ENCODE results near the gene GPR82.
"Not testable (repeated sequence)": the region's sequence is repeated elsewhere in the genome, so short reads cannot be mapped to it uniquely, and the experiment has no call there.

Gene GPR82

DNA sequence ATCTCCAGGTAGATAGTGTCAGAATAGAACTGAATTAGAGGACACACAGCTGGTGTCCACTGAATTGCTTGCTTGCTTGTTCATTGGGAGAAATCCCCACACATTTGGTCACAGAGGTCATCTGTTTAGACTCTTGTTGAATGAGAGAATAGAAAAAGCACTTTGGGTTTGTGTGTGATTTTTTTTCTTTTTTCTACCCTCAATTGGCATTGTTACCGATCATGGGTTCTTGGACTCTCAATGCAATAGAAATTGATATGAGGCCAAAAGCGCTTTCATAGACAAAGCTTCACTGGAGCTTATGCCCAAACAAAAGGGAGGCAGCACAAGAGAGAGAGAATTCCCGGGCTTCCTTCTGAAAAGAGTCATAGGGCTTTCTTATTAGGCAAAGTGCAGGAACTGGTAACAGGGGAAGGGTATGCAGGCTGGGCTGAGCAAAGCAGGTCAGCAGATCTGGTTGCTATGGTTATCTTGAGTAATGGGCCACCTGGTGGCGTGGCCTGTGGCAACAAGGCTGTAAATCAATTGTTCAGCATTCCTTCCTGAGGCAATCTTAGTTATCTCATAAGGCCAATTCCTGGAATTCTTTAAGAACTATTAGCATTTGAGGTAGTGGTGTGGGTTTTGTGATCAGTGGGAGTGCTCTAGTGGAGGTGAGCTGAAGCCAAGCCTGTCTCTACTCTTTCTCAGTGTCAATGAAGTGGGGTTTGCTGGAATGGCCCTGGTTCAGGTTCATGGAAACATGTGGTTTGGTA, 5.3 kb upstream of the GPR82 start:
- in situ Hi-C loops (cut with MboI; ENCODE audit: low sequenced_read_pairs) = no loop called here

DNA sequence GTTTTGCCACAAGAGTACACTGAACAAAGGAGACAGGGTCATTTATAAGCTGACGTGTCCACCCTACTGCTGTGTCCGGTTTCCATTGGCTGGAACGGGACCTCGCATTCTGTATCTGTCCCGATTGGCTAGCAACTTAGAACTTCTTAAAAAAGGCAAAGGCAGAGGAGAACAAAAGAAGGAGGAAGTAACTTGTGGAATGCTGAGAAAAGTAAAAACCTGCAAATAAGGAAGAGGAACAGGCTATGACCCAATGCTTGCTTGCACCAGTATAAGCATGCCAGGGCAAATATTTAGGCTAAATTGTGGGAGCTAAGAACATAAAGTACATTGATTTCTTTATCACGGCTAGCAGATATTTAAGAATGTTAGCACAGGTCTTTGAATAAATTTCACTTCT, 4.4 kb upstream of the GPR82 start:
- in situ Hi-C loops (cut with MboI; ENCODE audit: low sequenced_read_pairs) = not testable (repeated sequence)

DNA sequence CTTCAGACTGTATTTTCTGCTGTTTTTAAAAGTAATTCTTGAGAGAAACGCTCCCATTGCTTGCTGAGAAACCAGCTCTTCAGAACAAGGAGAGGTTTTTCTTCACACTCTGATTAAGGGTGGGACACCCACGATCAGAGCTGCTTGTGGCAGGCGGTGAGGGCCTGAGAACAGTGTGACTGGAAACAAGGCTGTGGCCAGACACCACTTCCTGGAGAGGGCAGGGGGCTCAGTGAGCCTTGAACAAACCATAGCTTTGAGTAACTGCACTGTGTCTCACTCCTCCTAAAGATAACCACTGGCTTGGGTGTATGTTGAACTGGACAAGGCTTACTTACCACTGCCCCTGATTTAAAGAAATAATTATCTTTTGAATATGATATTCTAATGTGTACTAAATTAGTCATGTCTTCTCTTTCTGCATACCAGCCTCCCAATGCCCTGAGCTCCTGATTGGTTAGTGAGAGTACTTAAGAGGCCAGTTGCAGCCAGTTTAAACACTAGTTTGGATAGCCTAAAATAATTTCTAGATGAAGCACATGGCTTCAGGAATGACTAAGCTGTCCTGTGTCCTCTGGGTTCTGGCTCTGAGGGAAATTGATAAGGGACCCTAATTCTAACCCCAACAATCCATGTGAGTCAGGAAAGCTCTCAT, 3.7 kb upstream of the GPR82 start:
- in situ Hi-C loops (cut with MboI; ENCODE audit: low sequenced_read_pairs) = no loop called here

DNA sequence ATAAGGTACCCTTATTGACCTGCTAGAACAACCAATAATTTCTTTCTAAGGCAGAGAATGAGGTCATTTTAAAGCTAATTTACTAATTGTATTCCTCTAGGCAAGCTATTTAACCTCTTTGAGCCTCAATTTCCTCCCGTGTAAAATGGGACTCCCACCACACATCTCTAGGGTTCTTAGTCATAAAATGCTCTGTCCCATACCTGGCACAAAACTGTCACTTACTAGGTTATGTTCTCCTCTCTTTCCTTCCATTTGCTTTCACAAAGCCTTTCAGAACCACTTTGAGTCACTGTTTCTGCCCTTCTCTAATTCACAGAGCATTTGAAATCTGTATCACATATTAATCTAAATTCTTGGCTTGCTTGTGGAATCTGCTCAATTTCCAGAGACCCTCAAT, 2.4 kb upstream of the GPR82 start:
- in situ Hi-C loops (cut with MboI; ENCODE audit: low sequenced_read_pairs) = no loop called here

DNA sequence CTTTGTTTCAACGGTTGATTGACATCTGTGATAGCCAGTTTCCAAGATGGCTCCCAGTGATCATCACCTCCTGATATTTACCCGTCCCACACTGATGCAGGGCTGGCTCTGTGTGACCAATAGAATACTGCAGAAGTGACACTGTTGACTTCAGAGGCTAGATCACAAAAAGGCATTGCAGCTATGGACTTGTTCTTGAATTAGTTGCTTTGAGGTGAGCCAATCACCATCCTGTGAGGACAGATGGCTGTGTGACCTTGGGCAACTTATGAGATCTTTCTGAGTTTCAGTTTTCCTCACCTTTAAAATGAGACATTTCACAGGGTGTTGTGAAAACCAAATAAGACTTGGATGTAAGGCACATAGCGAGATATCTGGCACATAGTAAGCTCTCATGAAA, 1.8 kb upstream of the GPR82 start:
- in situ Hi-C loops (cut with MboI; ENCODE audit: low sequenced_read_pairs) = no loop called here

DNA sequence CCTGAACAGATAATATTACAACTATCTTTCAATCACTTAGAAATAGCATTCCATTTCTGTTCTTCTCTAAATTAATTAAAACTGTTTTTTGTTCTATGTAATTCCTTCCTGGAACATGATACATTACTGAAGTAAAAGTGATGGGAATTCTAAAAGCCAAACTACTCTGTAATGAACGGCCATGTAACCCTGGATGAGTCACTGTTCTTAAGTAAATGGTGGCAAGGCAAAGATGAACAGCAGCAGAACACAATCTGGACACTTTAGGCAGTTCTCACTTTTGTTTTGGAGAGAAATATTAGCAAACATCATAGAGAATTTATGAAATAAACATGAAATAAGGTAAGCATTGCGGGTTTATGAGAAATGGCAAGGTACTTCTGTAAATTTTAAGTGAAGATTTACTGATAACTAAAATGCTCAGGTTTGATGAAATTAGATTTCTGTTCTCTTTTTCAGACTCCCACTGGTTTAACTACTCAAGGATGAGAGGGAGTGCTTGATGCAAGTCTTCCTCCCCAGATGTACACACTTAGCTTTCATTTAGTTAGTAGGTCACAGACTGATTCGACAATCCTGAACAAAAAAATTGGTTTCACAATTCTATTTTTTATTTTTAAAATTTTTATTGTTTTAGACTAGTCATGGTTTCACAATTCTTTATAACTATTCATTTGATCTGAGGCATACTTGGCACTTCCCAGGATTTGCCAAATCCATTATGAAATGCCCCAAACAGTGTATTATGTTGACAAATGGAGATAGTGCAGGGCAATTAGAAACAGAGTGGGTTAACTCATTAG, 964 bp upstream of the GPR82 start:
- in situ Hi-C loops (cut with MboI; ENCODE audit: low sequenced_read_pairs) = no loop called here

DNA sequence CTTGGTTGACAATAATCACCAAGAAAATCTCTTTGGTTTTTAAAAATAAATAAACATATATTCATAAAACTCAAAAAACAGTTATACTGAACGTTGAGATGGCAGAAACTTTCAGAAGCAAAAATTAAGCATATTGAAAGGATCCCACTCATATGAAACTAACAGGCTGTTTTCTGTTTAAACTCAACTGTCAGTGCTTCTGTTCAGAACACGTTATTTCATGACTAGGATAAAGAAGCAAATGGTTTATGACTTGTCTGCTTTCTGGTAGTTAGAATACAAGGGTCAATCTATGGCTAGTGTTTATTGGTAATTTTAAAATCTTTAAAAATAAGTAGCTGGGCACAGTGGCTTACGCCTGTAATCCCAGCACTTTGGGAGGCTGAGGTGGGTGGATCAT, 4.1 kb downstream of the GPR82 start:
- in situ Hi-C loops (cut with MboI; ENCODE audit: low sequenced_read_pairs) = no loop called here

DNA sequence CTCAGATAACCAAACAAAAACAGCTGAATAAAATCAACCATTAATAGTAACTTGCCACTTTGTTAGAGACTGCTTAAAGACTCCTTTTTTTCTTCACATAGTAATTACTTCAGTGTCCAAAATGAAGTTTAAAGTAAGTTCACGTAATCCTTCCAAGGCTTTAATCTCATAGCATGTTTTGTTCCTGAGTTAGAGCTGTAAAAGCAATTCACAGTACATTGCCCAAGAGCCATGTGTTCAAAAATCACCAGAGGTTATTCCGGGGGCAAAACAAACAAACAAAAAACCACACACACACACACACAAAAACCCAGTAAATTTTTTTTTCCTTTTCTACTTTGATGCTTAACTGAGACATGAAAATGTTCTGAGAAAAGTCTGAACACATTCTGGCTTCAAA, 6.1 kb downstream of the GPR82 start:
- in situ Hi-C loops (cut with MboI; ENCODE audit: low sequenced_read_pairs) = no loop called here

DNA sequence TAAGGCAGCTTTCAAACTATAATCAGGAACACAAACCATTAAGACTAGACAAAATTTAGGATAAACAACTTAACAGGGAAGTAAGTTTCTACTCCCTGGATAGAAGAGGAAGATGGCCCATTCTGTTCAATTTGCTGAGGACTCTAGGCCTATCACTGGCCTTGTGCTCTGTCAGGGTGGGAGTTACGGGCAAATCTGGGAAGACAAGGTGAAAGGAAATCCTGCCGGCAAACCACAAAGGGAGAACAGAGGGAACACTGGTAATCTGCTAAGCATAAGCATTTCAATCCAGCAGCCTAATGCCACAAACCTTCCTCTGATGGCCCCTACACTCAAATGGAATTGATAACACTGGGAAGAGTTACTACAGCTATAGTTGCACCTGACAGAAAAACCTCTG, 8.3 kb downstream of the GPR82 start:
- in situ Hi-C loops (cut with MboI; ENCODE audit: low sequenced_read_pairs) = no loop called here

DNA sequence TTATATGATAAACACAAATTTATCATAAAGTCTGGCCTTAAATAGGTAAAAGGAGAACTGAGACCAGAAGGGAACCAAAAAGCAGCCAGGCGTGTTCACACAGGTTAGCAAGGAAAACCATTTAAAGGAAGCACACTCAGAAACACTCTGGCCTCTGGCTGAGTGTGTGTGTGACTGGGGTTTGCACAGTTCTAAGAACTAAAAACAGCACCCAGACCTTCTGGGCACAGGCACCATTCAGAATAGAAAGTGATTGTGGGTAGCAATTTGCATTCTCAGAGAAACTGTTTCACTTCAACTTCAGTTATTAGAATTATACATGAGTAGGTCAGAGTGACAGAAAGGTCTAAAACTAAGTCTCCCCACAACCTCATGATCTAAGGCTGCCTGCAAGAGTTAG, 10.0 kb downstream of the GPR82 start:
- in situ Hi-C loops (cut with MboI; ENCODE audit: low sequenced_read_pairs) = no loop called here

DNA sequence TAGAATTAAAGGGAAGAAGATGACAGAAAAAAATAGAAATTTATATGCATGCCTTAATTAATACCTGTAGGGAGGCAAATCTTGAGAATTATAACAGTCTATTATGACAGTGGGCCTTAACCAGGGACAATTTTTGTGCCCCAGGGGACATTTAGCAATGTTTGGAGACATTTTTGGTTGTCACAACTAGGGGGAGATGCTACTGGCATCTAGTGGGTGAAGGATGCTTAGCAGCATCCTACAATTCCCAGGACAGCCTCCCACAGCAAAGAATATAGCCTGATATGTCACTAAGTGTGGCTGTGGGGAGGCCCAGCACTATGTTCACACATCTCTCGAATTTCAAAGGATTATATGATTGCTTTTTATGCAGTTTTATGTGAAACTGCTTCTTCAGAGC, 10.5 kb downstream of the GPR82 start:
- in situ Hi-C loops (cut with MboI; ENCODE audit: low sequenced_read_pairs) = no loop called here

DNA sequence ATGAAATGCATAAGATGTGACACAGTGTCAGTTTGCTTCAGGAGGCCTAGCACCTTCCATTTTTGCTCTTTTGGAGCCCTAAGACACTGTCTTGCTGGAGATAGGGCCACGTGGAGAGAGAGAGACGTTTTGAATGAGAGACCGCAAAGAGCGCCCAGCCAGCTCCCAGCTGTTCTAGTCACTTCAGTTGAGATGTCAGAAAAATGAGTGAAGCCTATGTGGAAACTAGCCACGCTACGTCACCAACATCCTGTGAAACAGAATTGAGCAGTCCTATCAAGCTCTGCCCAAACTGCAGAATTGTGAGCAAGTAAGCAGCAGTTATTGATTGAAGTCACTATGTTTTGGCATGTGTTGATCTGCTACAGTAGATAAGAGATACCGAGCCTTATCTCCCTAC, 13.1 kb downstream of the GPR82 start:
- in situ Hi-C loops (cut with MboI; ENCODE audit: low sequenced_read_pairs) = no loop called here

DNA sequence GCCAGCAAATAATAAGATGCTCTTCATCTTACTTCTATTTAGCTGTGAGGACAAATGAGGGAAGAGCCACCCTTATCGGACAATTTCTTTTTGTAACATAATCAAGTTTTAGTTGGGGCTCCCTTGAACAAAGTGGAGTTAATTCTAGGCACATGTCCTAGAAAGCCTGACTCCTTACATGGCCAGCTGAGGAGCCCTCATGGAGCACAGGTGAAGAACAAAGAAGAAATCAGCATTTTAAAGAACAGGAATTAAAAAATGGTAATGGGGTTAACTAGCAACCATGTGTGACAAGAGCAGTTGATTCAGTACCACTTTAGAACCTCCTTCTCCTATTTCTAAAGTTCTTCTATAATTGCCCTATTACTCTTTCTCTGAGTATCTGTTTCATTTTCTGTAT, 15.9 kb downstream of the GPR82 start:
- in situ Hi-C loops (cut with MboI; ENCODE audit: low sequenced_read_pairs) = no loop called here

DNA sequence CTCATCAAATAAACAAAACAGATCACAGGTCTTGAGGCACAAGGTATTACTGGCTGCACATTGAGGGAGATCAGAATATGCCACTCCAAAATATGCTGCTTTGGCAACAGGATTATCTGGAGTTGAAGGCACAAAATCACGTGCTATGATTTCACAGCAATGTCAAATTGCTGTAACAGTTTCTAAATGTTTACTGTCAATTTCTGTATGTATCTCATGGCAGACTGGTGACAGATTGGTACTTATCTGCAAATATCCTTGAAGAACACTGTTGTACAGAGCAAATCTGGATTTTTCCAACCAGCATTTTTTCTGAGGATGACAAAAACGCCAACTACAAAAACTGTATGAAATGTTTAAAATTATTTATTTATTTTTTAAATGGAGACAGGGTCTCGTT, 26.7 kb downstream of the GPR82 start:
- in situ Hi-C loops (cut with MboI; ENCODE audit: low sequenced_read_pairs) = loop anchor here (25.0 kb wide), 1 partner anchor 188 kb away; no protein-coding TSS in a partner anchor

DNA sequence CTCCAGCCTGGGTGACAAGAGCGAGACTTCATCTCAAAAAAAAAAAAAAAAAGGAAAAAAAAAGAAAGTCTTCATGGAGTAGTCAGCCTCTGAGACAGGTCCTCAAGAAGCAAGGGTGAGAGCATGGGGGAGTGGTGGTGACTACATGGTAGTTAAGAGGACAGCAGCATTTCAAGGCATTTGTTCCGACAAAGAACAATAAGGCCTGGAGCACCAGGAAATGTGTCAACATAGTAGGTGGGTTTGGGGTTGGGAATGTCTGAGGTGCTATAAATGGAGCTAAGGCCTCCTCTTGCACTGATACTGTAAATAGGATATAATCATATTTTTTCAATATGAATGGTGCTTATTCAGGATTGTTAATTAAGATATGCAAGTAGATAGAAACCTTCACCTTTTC, 34.4 kb downstream of the GPR82 start:
- in situ Hi-C loops (cut with MboI; ENCODE audit: low sequenced_read_pairs) = loop anchor here (25.0 kb wide), 1 partner anchor 196 kb away; no protein-coding TSS in a partner anchor

DNA sequence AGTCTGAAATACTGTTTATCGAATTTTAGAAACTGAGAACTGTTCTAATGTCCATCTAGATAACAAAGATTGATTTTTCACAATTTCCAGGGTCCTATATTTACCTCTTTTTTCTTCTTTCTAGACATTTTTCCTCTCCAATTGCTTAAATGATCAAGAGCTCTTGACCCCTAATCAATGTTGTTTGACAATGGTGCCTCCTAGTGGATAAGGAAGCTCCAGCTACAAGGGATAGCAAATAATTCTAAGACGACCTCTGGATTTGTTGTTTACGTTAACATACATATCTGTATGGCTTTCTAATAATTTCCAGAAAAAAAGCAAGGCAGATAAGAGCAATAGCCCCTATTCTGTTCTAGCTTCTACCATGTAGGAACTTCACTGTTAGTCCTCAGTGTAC, 35.8 kb downstream of the GPR82 start:
- in situ Hi-C loops (cut with MboI; ENCODE audit: low sequenced_read_pairs) = loop anchor here (25.0 kb wide), 1 partner anchor 198 kb away; no protein-coding TSS in a partner anchor

DNA sequence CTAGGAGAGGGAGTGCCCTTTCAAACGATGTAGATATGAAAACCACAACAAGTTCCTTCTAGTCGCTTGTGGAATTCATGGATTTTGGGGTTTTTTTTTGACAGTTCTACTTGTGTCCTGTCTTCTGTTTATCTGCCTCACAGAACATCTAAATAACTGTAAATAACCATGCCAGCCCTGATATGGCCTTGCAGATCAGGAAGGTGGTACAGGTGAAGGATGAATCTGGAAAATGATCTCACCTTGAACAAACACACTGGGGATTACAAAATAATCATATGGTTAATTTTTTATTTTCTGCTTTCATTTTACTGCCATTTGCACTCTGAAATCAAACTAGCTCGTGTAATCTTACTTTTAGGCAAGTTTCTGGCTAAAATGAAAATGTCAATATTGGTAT, 37.2 kb downstream of the GPR82 start:
- in situ Hi-C loops (cut with MboI; ENCODE audit: low sequenced_read_pairs) = loop anchor here (25.0 kb wide), 1 partner anchor 199 kb away; no protein-coding TSS in a partner anchor

DNA sequence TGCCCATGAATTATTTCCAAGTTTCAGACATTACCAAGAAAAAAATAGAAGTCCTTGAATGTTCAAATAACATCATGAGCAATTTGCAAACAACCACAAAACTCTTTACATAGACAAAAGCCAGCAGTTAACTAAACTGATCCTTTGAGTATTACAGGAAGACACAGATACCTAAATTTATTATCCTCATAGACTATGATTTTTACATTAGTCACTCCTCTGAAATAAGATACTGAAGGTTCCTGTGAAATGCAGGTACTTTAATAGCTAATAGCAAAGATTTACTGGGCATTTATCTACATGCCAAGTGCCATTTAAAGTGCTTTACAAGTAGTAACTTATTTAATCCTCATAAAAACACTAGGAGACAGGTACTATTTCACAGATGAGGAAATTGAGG, 37.7 kb downstream of the GPR82 start:
- in situ Hi-C loops (cut with MboI; ENCODE audit: low sequenced_read_pairs) = loop anchor here (25.0 kb wide), 1 partner anchor 199 kb away; no protein-coding TSS in a partner anchor

DNA sequence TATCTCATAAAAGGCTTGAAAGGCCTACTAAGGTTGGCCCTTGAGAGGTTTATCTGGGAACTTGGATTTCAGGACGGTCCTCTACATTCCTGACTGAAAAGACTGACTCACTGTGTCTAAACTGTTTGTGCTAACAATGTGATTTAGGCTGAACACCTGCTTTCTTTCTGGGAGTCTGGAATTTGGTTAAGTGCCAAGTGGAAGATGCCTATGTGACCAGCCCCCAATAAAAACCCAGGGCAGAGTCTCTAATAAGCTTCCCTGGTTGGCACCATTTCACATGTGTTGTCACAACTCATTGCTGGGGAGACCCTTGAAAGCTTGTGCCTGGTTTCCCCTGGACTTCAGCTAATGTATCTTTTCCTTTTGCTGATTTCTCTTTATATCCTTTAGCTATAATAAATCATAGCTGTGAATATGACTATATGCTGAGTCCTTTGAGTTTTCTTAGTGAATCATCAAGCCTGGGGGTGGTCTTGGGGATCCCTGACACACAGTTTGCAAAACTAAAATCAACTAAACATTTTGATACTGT, 55.1 kb downstream of the GPR82 start:
- in situ Hi-C loops (cut with MboI; ENCODE audit: low sequenced_read_pairs) = no loop called here
